Measurements from ENCODE around the gene MUC4. TPM values are rescaled to one million over a fixed set of nuclear protein-coding genes. Genes with fewer than 3 reads are reported as not detected.

Gene MUC4
- total and polyA plus RNA-seq, 5 donors from 2014 or later = not detected

DNA sequence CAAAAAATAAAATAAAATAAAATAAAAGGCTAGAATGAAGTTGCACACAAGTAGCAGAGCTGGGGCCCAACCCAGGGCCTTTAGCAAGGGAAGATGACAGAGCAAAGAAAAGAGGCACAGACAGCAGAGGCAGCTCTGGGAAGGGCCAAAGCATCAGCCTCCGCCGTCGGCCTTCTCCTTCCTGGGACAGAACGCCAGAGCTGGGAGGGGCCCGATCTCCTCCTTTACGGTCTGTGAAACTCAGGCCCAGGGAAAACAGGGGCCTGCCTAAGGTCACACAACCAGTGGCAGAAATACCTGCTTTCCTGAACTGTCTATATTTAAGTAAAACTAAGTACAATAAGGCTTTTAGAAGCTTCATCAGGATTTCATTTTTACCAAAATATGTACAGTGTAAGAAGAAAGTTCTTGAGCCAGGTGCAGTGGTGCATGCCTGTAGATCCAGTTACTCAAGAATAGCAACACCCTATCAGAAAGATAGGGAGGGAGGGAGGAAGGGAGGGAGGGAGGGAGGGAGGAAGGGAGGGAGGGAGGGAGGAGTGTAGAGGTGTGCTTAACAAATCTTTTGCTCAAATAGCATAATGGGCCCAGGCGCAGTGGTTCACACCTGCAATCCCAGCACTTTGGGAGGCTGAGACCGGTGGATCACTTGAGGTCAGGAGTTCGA, 43.0 kb upstream of the MUC4 start:
- H3K4me1 Mint-ChIP-seq = peaks cover 8 to 15% (median 11%) of the 10 kb centered on the region in 4 donors
- H3K27me3 Mint-ChIP-seq = peaks cover 14% of the 10 kb centered on the region
- no peak for DNase-seq
- peaks cover 1% of the 10 kb centered on the region for H3K27me3 ChIP-seq (ENCODE audit: control insufficient read depth, insufficient read depth, low read length)
- H3K27ac ChIP-seq (ENCODE audit: insufficient read depth, low read length, poor library complexity, severe bottlenecking) = no peak overlapping the region
- no peak overlapping the region for H3K4me3 Mint-ChIP-seq
- peaks cover 16% of the 10 kb centered on the region for H3K4me1 ChIP-seq (ENCODE audit: control insufficient read depth, insufficient read depth, low read length, poor library complexity, severe bottlenecking)
- no peak overlapping the region for H3K4me3 ChIP-seq (ENCODE audit: low read depth, low read length)
- H3K9me3 ChIP-seq (ENCODE audit: control insufficient read depth in 2 of 2, low read length in 2 of 2) = no peaks in the 10 kb centered on the region
- H3K36me3 ChIP-seq (ENCODE audit: control insufficient read depth, insufficient read depth, low read length) = no peaks in the 10 kb centered on the region
- no peak overlapping the region for H3K27ac Mint-ChIP-seq
- H3K36me3 Mint-ChIP-seq = no peaks in the 10 kb centered on the region
- no peak for ATAC-seq (ENCODE audit: low read depth in 2 of 2)
- H3K9me3 Mint-ChIP-seq = no peaks in the 10 kb centered on the region

DNA sequence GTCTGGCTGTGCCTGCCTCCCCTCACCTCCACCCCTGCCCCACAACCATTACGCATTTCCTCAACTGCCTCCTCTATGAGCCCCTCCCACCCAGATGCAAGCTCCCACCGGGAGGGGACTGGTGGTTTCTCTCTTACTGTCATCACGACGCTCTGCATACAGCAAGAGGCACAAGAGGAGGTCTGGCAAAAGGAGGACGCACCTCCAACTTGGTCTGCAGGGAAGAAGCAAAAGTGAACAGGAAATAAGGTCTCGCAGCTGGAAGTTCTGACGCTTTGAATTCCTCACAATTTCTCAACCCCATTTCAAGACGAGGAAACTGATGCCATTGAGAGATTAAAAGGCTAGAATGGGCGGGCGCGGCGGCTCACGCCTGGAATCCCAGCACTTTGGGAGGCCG, 42.3 kb upstream of the MUC4 start:
- H3K27ac ChIP-seq (ENCODE audit: insufficient read depth, low read length, poor library complexity, severe bottlenecking) = no peak overlapping the region
- no peak for ATAC-seq (ENCODE audit: low read depth in 2 of 2)
- H3K36me3 Mint-ChIP-seq = no peaks in the 10 kb centered on the region
- no peaks in the 10 kb centered on the region for H3K9me3 ChIP-seq (ENCODE audit: control insufficient read depth in 2 of 2, low read length in 2 of 2)
- peaks cover 1% of the 10 kb centered on the region for H3K27me3 ChIP-seq (ENCODE audit: control insufficient read depth, insufficient read depth, low read length)
- H3K9me3 Mint-ChIP-seq = no peaks in the 10 kb centered on the region
- H3K27ac Mint-ChIP-seq = no peak overlapping the region
- peaks cover 8% of the 10 kb centered on the region for H3K4me1 ChIP-seq (ENCODE audit: control insufficient read depth, insufficient read depth, low read length, poor library complexity, severe bottlenecking)
- H3K27me3 Mint-ChIP-seq = peaks cover 14% of the 10 kb centered on the region
- peaks cover 4 to 10% (median 7%) of the 10 kb centered on the region in 4 donors for H3K4me1 Mint-ChIP-seq
- no peak overlapping the region for H3K4me3 ChIP-seq (ENCODE audit: low read depth, low read length)
- no peak for DNase-seq
- H3K36me3 ChIP-seq (ENCODE audit: control insufficient read depth, insufficient read depth, low read length) = no peaks in the 10 kb centered on the region
- no peak overlapping the region for H3K4me3 Mint-ChIP-seq

DNA sequence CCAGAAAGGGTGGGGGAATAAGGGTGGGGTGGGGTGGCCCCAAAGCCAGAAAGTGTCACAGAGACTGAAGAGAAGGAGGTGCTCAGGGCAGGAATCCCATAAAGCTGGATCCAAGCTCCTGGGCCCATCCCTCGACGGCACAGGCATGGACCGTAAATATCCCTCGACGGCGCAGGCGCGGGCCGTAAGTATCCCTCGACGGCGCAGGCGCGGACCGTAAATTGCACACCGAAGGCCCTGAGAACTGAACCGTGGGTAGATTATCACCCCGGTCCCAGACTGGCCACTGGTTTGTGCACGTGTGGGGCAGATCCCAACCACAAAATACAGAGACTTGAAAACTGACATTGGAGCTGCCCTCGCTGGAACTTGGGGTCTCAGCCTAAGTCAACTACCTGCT, 41.3 kb upstream of the MUC4 start:
- no peak overlapping the region for H3K27ac Mint-ChIP-seq
- H3K27me3 Mint-ChIP-seq = peaks cover 14% of the 10 kb centered on the region
- Histone ChIP-seq H3K27me3 (ENCODE audit: control insufficient read depth, insufficient read depth, low read length) (peaks cover 1% of the 10 kb centered on the region), H3K27ac (ENCODE audit: insufficient read depth, low read length, poor library complexity, severe bottlenecking) (no peak overlapping the region), H3K4me3 (ENCODE audit: low read depth, low read length) (no peak overlapping the region), H3K4me1 (ENCODE audit: control insufficient read depth, insufficient read depth, low read length, poor library complexity, severe bottlenecking) (peaks cover 8% of the 10 kb centered on the region), H3K36me3 (ENCODE audit: control insufficient read depth, insufficient read depth, low read length) (no peaks in the 10 kb centered on the region), H3K9me3 (ENCODE audit: control insufficient read depth in 2 of 2, low read length in 2 of 2) (no peaks in the 10 kb centered on the region)
- H3K4me3 Mint-ChIP-seq = no peak overlapping the region
- H3K4me1 Mint-ChIP-seq = peaks cover 4 to 13% (median 8%) of the 10 kb centered on the region in 4 donors
- H3K9me3 Mint-ChIP-seq = no peaks in the 10 kb centered on the region
- H3K36me3 Mint-ChIP-seq = no peaks in the 10 kb centered on the region
- DNase-seq (no peak), ATAC-seq (ENCODE audit: low read depth in 2 of 2) (no peak)

DNA sequence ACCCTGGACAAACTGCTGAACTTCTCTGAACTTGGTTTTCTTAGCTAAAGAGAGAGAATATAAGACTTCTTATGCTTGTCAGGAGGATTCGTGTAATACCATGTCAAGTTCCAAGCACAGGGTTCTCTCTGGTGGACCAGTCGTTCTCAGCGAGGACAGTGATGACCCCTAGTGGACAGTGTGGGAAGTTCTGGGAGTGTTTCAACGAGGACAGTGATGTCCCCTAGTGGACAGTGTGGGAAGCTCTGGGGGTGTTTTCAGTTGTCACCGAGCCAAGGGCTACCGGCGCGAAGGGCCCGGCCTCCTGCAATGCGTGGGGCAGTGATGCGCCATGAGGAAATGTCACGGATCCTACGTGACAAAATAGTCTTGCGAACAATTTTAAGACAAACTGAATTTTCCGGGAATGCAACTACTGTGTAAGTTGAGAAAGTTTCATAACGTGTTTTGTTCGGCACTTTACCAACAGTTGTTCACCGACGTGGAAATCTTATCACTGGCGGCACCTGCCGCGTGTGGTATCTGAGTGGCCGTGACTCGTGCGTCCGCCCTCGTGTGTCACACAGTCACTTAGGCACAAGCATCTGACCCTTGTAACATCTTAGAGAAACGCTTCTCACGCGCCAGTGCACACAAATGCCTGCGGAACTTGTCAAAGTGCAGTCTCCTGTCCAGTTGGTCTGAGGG, 39.3 kb upstream of the MUC4 start:
- Histone ChIP-seq H3K4me1 (ENCODE audit: control insufficient read depth, insufficient read depth, low read length, poor library complexity, severe bottlenecking) (peaks cover 8% of the 10 kb centered on the region), H3K27me3 (ENCODE audit: control insufficient read depth, insufficient read depth, low read length) (peaks cover 1% of the 10 kb centered on the region), H3K36me3 (ENCODE audit: control insufficient read depth, insufficient read depth, low read length) (no peaks in the 10 kb centered on the region), H3K4me3 (ENCODE audit: low read depth, low read length) (peak overlapping the region; percentile 35), H3K9me3 (ENCODE audit: control insufficient read depth in 2 of 2, low read length in 2 of 2) (no peaks in the 10 kb centered on the region), H3K27ac (ENCODE audit: insufficient read depth, low read length, poor library complexity, severe bottlenecking) (no peak overlapping the region)
- Mint-ChIP-seq H3K36me3 (no peaks in the 10 kb centered on the region), H3K27me3 (peaks cover 15% of the 10 kb centered on the region), H3K4me3 (peak overlapping the region in 1 of 4 donors; percentile 48), H3K4me1 (peaks cover 4 to 13% (median 8%) of the 10 kb centered on the region in 4 donors), H3K9me3 (no peaks in the 10 kb centered on the region), H3K27ac (peak overlapping the region in 1 of 3 donors; percentile 52)
- peak; percentile 98 to 99 for ATAC-seq (ENCODE audit: low read depth in 2 of 2)
- DNase-seq = peak; percentile 76 to 93 (median 88)

DNA sequence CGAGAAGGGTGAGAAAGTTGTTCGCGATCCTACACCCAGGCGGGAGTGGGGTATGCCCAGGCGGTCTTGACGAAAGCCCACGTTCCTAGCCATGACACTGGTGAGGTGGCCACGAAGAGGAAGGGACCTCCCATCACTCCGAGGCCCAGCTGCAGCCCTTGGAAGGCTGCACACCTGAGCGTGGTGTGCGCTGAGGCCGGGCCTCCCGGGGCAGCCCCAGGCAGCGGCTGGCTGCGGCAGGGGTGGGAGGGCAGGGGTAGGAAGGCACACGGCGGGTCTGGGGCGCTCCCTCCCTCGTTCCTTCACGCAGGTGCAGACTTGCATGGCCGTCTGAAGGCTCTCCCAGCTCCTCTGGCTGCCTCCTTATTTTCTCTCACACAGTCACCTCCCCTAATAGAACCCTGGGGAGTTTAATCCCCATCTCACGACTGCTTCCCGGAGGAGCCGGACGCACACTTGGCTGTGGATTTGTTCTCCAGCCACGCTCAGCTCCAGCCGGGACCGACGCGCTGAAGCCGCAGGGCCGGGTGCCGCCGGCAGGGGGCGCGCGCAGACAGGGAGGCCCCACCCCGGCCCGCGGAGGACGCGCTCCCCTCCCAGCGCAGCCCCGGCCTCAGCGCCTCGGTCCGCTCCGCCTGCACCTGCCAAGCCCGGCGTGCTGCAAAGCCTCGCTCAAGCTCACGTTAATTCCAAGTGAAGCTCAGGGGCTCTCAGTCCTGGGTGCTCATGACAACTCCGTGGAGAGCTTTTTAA, 37.8 kb upstream of the MUC4 start:
- no peak overlapping the region for H3K27ac ChIP-seq (ENCODE audit: insufficient read depth, low read length, poor library complexity, severe bottlenecking)
- Mint-ChIP-seq H3K27me3 (peaks cover 21% of the 10 kb centered on the region), H3K36me3 (no peaks in the 10 kb centered on the region), H3K27ac (peak overlapping the region in 1 of 3 donors; percentile 24), H3K9me3 (no peaks in the 10 kb centered on the region), H3K4me1 (peaks cover 4 to 13% (median 8%) of the 10 kb centered on the region in 4 donors), H3K4me3 (peak overlapping the region in 1 of 4 donors; percentile 43)
- peaks cover 1% of the 10 kb centered on the region for H3K27me3 ChIP-seq (ENCODE audit: control insufficient read depth, insufficient read depth, low read length)
- peak in 2 of 3 donors; percentile 18 to 41 for DNase-seq
- no peak overlapping the region for H3K4me3 ChIP-seq (ENCODE audit: low read depth, low read length)
- no peaks in the 10 kb centered on the region for H3K36me3 ChIP-seq (ENCODE audit: control insufficient read depth, insufficient read depth, low read length)
- no peak for ATAC-seq (ENCODE audit: low read depth in 2 of 2)
- H3K9me3 ChIP-seq (ENCODE audit: control insufficient read depth in 2 of 2, low read length in 2 of 2) = no peaks in the 10 kb centered on the region
- H3K4me1 ChIP-seq (ENCODE audit: control insufficient read depth, insufficient read depth, low read length, poor library complexity, severe bottlenecking) = peaks cover 8% of the 10 kb centered on the region

DNA sequence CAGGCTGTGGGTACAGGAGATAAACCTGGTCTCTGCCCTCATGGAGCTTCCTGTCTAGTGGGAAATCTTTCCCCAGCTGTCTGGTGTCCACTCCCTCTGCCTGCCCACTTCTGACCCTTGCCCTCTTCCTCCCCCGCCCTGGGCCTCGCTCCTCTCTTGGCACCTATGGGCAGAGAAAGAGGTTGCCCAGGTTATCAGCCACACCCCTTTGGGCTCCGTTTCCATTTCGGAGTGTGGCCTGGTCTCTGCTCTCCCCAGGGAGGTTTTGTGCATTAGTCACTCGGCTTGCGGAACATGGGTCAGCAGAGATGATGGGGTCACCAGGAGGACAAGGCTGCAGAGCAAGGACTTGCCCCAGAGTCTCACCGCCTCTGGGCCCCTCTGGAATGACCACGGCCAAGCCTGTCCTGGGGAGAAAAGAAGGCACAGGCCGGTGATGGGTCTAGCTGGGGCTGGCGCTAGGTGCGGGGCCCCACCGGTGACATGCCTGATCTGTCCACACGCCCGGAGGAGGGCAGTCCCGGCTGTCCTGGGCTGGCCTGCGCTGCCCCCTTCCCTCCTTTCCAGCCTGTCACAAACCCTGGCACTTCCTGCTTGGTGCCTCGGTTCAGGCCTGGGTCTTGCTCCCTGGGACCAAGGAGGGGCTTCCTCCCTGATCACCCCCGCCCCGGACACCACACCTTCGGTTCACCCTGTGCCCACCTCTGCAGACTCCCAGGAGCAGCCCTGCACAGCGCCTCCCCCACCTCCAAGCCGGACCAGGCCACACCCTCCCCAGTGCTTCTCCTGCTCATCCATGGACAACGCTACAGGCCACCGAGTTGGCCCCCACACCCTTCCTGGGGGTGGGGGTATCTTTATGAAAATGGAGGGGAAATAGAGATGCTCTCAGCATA, 35.6 kb upstream of the MUC4 start:
- no peak for DNase-seq
- ATAC-seq (ENCODE audit: low read depth in 2 of 2) = no peak

DNA sequence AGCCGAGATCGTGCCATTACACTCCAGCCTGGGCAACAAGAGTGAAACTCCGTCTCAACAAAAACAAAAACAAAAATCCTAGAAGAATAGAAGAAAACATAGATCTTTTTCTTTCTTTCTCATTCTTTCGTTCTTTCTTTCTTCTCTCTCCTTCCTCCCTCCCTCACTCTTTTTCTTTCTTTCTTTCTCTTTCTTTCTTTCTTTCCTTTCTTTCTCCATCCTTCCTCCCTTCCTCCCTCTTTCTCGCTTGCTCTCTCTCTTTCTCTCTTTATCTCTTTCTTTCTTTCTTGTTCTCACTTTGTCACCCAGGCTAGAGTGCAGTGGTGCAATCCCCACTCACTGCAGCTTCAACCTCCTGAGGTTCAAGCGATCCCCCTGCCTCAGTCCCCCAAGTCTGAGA, 33.8 kb upstream of the MUC4 start:
- Mint-ChIP-seq H3K36me3 (no peaks in the 10 kb centered on the region), H3K4me1 (peaks cover 0 to 6% (median 1%) of the 10 kb centered on the region in 4 donors), H3K9me3 (no peaks in the 10 kb centered on the region), H3K27me3 (peaks cover 10% of the 10 kb centered on the region), H3K27ac (no peak overlapping the region), H3K4me3 (no peak overlapping the region)
- no peaks in the 10 kb centered on the region for H3K9me3 ChIP-seq (ENCODE audit: control insufficient read depth in 2 of 2, low read length in 2 of 2)
- H3K27me3 ChIP-seq (ENCODE audit: control insufficient read depth, insufficient read depth, low read length) = no peaks in the 10 kb centered on the region
- ATAC-seq (ENCODE audit: low read depth in 2 of 2) (no peak), DNase-seq (no peak)
- no peak overlapping the region for H3K4me3 ChIP-seq (ENCODE audit: low read depth, low read length)
- no peaks in the 10 kb centered on the region for H3K36me3 ChIP-seq (ENCODE audit: control insufficient read depth, insufficient read depth, low read length)
- H3K27ac ChIP-seq (ENCODE audit: insufficient read depth, low read length, poor library complexity, severe bottlenecking) = no peak overlapping the region
- H3K4me1 ChIP-seq (ENCODE audit: control insufficient read depth, insufficient read depth, low read length, poor library complexity, severe bottlenecking) = no peaks in the 10 kb centered on the region

More for the DNA sequence above, 35.6 kb upstream of the MUC4 start:
- peaks cover 8% of the 10 kb centered on the region for H3K4me1 ChIP-seq (ENCODE audit: control insufficient read depth, insufficient read depth, low read length, poor library complexity, severe bottlenecking)
- no peaks in the 10 kb centered on the region for H3K9me3 Mint-ChIP-seq
- no peak overlapping the region for H3K4me3 Mint-ChIP-seq
- no peak overlapping the region for H3K27ac ChIP-seq (ENCODE audit: insufficient read depth, low read length, poor library complexity, severe bottlenecking)
- H3K27me3 ChIP-seq (ENCODE audit: control insufficient read depth, insufficient read depth, low read length) = peaks cover 1% of the 10 kb centered on the region
- H3K4me3 ChIP-seq (ENCODE audit: low read depth, low read length) = no peak overlapping the region
- H3K9me3 ChIP-seq (ENCODE audit: control insufficient read depth in 2 of 2, low read length in 2 of 2) = no peaks in the 10 kb centered on the region
- H3K36me3 ChIP-seq (ENCODE audit: control insufficient read depth, insufficient read depth, low read length) = no peaks in the 10 kb centered on the region
- H3K4me1 Mint-ChIP-seq = peaks cover 4 to 13% (median 8%) of the 10 kb centered on the region in 4 donors
- H3K27me3 Mint-ChIP-seq = peaks cover 24% of the 10 kb centered on the region
- no peaks in the 10 kb centered on the region for H3K36me3 Mint-ChIP-seq
- H3K27ac Mint-ChIP-seq = no peak overlapping the region

Data from CD4-positive, CD25-positive, alpha-beta regulatory T cell (primary cell).